HAP-1 (cell line): ENCODE results near the gene OLFML1.
A peak's percentile ranks its signal among the peaks of the same experiment; 100 is the strongest.

ENCODE experiments used
- DNase-seq, 2 experiments: peaks; one replicate each; pipeline ENCODE4 v3.0.0-alpha.2; 2016 to 2020; ENCODE audit warnings: low spot score in 2 of 2
- H3K27me3 ChIP-seq: fragments of 250-450 bp; sonication (Bioruptor Pico); 2 replicates; pipeline ENCODE4 v1.5.1; 2020; ENCODE audit warnings: low read depth, mild to moderate bottlenecking, moderate library complexity
- H3K36me3 ChIP-seq: fragments of 250-450 bp; sonication (Bioruptor Pico); replicated peaks from 2 replicates; pipeline ENCODE4 v1.5.1; 2020; ENCODE audit warnings: mild to moderate bottlenecking
- H3K4me1 ChIP-seq: fragments of 250-450 bp; sonication (Bioruptor Pico); 2 replicates; pipeline ENCODE4 v1.5.1; 2020; ENCODE audit warnings: mild to moderate bottlenecking
- H3K4me3 ChIP-seq: fragments of 250-450 bp; sonication (Bioruptor Pico); 2 replicates; pipeline ENCODE4 v1.5.1; 2020; ENCODE audit warnings: mild to moderate bottlenecking, moderate library complexity
- H3K9me3 ChIP-seq: fragments of 250-450 bp; sonication (Bioruptor Pico); 2 replicates; pipeline ENCODE4 v1.5.1; 2020; ENCODE audit warnings: mild to moderate bottlenecking, moderate library complexity
- in situ Hi-C: fragments of 300-500 bp; cut with MboI; formaldehyde crosslinking; loops from 3 replicates; pipeline ENCODE4 v1.14.3; 2020; ENCODE audit warnings: low sequenced_read_pairs, inconsistent platforms, mixed read lengths

Gene OLFML1

GRCh38 chr11:7538031-7538430 is 52.7 kb downstream of the OLFML1 start:
- Histone ChIP-seq H3K9me3 (no peaks in the 10 kb centered on the region), H3K4me3 (no peak overlapping the region), H3K36me3 (no peaks in the 10 kb centered on the region), H3K4me1 (peaks cover 14% of the 10 kb centered on the region), H3K27me3 (no peaks in the 10 kb centered on the region)
- no peak for DNase-seq
- in situ Hi-C loops = no loop called here

GRCh38 chr11:7538466-7539454 is 53.5 kb downstream of the OLFML1 start:
- Histone ChIP-seq H3K9me3 (no peaks in the 10 kb centered on the region), H3K36me3 (no peaks in the 10 kb centered on the region), H3K27me3 (no peaks in the 10 kb centered on the region), H3K4me1 (peaks cover 14% of the 10 kb centered on the region), H3K4me3 (no peak overlapping the region)
- DNase-seq = peak; percentile 52 to 85
- in situ Hi-C loops = no loop called here

- Histone ChIP-seq H3K9me3 (no peaks in the 10 kb centered on the region), H3K27me3 (no peaks in the 10 kb centered on the region), H3K36me3 (no peaks in the 10 kb centered on the region), H3K4me1 (peaks cover 26% of the 10 kb centered on the region), H3K4me3 (no peak overlapping the region)
- in situ Hi-C loops = no loop called here
- DNase-seq = no peak
These were observed 55.7 kb downstream of the OLFML1 start for GRCh38 chr11:7540830-7541555.

GRCh38 chr11:7543302-7543701 is 58.0 kb downstream of the OLFML1 start:
- no peak overlapping the region for H3K4me3 ChIP-seq
- no peaks in the 10 kb centered on the region for H3K36me3 ChIP-seq
- H3K4me1 ChIP-seq = peaks cover 34% of the 10 kb centered on the region
- no peaks in the 10 kb centered on the region for H3K9me3 ChIP-seq
- in situ Hi-C loops = no loop called here
- no peak for DNase-seq
- H3K27me3 ChIP-seq = no peaks in the 10 kb centered on the region

- in situ Hi-C loops = no loop called here
- H3K9me3 ChIP-seq = no peaks in the 10 kb centered on the region
- no peaks in the 10 kb centered on the region for H3K36me3 ChIP-seq
- DNase-seq = no peak
- H3K4me1 ChIP-seq = peaks cover 32% of the 10 kb centered on the region
- H3K4me3 ChIP-seq = no peak overlapping the region
- no peaks in the 10 kb centered on the region for H3K27me3 ChIP-seq
These were observed 58.7 kb downstream of the OLFML1 start for GRCh38 chr11:7544021-7544420.

- in situ Hi-C loops = no loop called here
- H3K9me3 ChIP-seq = no peaks in the 10 kb centered on the region
- H3K4me3 ChIP-seq = no peak overlapping the region
- no peaks in the 10 kb centered on the region for H3K36me3 ChIP-seq
- H3K4me1 ChIP-seq = peaks cover 25% of the 10 kb centered on the region
- peak; percentile 70 to 82 for DNase-seq
- H3K27me3 ChIP-seq = no peaks in the 10 kb centered on the region
These were observed 60.3 kb downstream of the OLFML1 start for GRCh38 chr11:7545611-7546010.

- Histone ChIP-seq H3K27me3 (no peaks in the 10 kb centered on the region), H3K4me3 (no peak overlapping the region), H3K9me3 (no peaks in the 10 kb centered on the region), H3K4me1 (peaks cover 25% of the 10 kb centered on the region), H3K36me3 (no peaks in the 10 kb centered on the region)
- DNase-seq = no peak
- in situ Hi-C loops = no loop called here
These were observed 61.1 kb downstream of the OLFML1 start for GRCh38 chr11:7546324-7546791.

GRCh38 chr11:7547687-7548086 is 62.4 kb downstream of the OLFML1 start:
- no peak for DNase-seq
- Histone ChIP-seq H3K9me3 (no peaks in the 10 kb centered on the region), H3K4me1 (peaks cover 25% of the 10 kb centered on the region), H3K36me3 (no peaks in the 10 kb centered on the region), H3K4me3 (no peak overlapping the region), H3K27me3 (no peaks in the 10 kb centered on the region)
- in situ Hi-C loops = no loop called here

- H3K27me3 ChIP-seq = no peaks in the 10 kb centered on the region
- H3K4me1 ChIP-seq = peaks cover 25% of the 10 kb centered on the region
- in situ Hi-C loops = no loop called here
- H3K4me3 ChIP-seq = no peak overlapping the region
- H3K9me3 ChIP-seq = no peaks in the 10 kb centered on the region
- peak in 1 of 2 experiments; percentile 71 for DNase-seq
- no peaks in the 10 kb centered on the region for H3K36me3 ChIP-seq
These were observed 63.5 kb downstream of the OLFML1 start for GRCh38 chr11:7548659-7549274.

GRCh38 chr11:7549681-7550080 is 64.4 kb downstream of the OLFML1 start:
- H3K36me3 ChIP-seq = no peaks in the 10 kb centered on the region
- in situ Hi-C loops = no loop called here
- no peaks in the 10 kb centered on the region for H3K27me3 ChIP-seq
- H3K4me1 ChIP-seq = peaks cover 25% of the 10 kb centered on the region
- no peak for DNase-seq
- H3K4me3 ChIP-seq = no peak overlapping the region
- H3K9me3 ChIP-seq = no peaks in the 10 kb centered on the region

- DNase-seq = no peak
- Histone ChIP-seq H3K4me1 (peaks cover 8% of the 10 kb centered on the region), H3K36me3 (no peaks in the 10 kb centered on the region), H3K4me3 (no peak overlapping the region), H3K9me3 (no peaks in the 10 kb centered on the region), H3K27me3 (no peaks in the 10 kb centered on the region)
- in situ Hi-C loops = no loop called here
These were observed 66.3 kb downstream of the OLFML1 start for GRCh38 chr11:7551571-7551970.

GRCh38 chr11:7552666-7553065 is 67.4 kb downstream of the OLFML1 start:
- Histone ChIP-seq H3K9me3 (no peaks in the 10 kb centered on the region), H3K27me3 (no peaks in the 10 kb centered on the region), H3K4me1 (peaks cover 8% of the 10 kb centered on the region), H3K36me3 (no peaks in the 10 kb centered on the region), H3K4me3 (no peak overlapping the region)
- in situ Hi-C loops = no loop called here
- DNase-seq = no peak

GRCh38 chr11:7555052-7555699 is 69.9 kb downstream of the OLFML1 start:
- H3K9me3 ChIP-seq = no peaks in the 10 kb centered on the region
- H3K4me3 ChIP-seq = no peak overlapping the region
- in situ Hi-C loops = no loop called here
- no peak for DNase-seq
- no peaks in the 10 kb centered on the region for H3K4me1 ChIP-seq
- H3K36me3 ChIP-seq = no peaks in the 10 kb centered on the region
- no peaks in the 10 kb centered on the region for H3K27me3 ChIP-seq
